Brain microvascular endothelial cell (primary cell): ENCODE measurements around the gene HELZ.

ENCODE experiments used
- DNase-seq: peaks from one replicate; pipeline ENCODE4 v3.0.0-alpha.2; 2020
- H3K27ac ChIP-seq: fragments of 250-450 bp; sonication (Bioruptor Pico); 2 replicates; pipeline ENCODE4 v1.5.1; 2020; ENCODE audit warnings: mild to moderate bottlenecking, moderate library complexity
- H3K27me3 ChIP-seq: fragments of 250-450 bp; sonication (Bioruptor Pico); replicated peaks from 2 replicates; pipeline ENCODE4 v1.5.1; 2020; ENCODE audit warnings: mild to moderate bottlenecking
- H3K36me3 ChIP-seq: fragments of 250-450 bp; sonication (Bioruptor Pico); replicated peaks from 2 replicates; pipeline ENCODE4 v1.5.1; 2020; ENCODE audit warnings: mild to moderate bottlenecking
- H3K4me3 ChIP-seq: 2 replicates; pipeline ENCODE4 v1.5.1; 2011; ENCODE audit warnings: low read depth, mild to moderate bottlenecking, control low read depth, low read length, moderate library complexity
- in situ Hi-C: cut with HindIII; loops from 2 replicates; pipeline ENCODE4 v1.10.0; 2017; ENCODE audit warnings: low sequenced_read_pairs, low pct_ligation_motif_present
- TF ChIP-seq, protein P1 (sequence below): IDR thresholded peaks from 2 replicates; pipeline ENCODE4 v1.5.1; 2011; ENCODE audit warnings: low read depth, mild to moderate bottlenecking, moderate library complexity, low read length, control low read depth, inconsistent platforms; ENCODE audit errors: missing control alignments

The HELZ gene

DNA sequence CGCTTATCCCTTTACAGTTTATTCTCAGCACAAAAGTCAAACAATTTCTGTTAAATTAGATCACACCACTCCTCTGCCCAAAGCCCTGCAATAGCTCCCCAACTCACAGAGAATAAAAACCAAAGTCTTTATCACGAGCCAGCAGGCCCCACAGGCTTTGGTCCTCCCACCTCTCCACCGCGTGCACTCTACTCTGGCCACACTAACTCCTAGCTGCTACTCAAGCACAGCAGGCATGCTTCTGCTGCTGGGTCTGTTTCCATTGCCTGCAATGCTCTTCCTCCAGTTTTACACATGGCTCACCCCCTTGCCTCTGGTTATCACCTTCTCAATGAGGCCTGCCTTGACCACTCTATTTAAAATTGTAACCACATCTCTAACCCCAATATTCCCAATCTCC, 27.6 kb downstream of the HELZ start:
- in situ Hi-C loops, result no loop called here
- H3K36me3 ChIP-seq, result peaks cover 7% of the 10 kb centered on the region

DNA sequence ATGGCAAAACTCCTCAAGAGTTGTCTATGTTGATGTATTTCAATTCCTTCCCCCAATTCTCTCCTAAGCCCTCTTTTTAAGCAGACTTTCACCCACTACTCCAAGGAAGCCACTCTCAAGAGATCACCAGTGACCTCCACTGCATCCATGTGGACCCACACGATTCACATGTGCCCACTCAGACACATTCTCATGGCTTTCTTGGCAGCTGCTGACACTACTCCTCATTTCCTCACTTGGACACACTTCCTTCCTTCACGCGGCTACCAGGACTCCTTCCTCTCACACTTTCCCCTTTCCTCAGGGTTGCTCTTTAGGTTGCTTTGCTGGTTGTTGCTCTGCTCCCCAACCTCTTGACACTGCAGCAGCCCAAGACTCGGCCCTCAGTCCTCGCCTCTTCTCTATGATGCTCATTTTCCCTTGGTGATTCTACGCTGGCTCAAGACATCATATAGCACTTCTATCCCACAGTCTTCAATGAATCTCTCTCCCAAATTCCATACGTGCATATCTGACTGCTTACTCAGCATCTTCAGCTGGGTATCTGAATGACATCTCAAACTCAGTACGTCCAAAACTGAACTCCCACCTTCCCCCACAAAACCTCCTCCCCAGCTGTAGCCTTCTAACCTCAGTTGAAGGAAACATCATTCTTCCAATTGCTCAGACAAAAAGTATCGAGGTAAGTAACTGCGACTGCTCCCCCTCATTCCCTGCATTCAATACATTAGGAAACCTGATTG, 28.2 kb downstream of the HELZ start:
- TF ChIP-seq, protein P1, sequence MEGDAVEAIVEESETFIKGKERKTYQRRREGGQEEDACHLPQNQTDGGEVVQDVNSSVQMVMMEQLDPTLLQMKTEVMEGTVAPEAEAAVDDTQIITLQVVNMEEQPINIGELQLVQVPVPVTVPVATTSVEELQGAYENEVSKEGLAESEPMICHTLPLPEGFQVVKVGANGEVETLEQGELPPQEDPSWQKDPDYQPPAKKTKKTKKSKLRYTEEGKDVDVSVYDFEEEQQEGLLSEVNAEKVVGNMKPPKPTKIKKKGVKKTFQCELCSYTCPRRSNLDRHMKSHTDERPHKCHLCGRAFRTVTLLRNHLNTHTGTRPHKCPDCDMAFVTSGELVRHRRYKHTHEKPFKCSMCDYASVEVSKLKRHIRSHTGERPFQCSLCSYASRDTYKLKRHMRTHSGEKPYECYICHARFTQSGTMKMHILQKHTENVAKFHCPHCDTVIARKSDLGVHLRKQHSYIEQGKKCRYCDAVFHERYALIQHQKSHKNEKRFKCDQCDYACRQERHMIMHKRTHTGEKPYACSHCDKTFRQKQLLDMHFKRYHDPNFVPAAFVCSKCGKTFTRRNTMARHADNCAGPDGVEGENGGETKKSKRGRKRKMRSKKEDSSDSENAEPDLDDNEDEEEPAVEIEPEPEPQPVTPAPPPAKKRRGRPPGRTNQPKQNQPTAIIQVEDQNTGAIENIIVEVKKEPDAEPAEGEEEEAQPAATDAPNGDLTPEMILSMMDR, result no peak
- no peak for DNase-seq
- H3K4me3 ChIP-seq, result no peak overlapping the region
- no peak overlapping the region for H3K27ac ChIP-seq
- H3K27me3 ChIP-seq, result no peaks in the 10 kb centered on the region
- in situ Hi-C loops, result no loop called here
- H3K36me3 ChIP-seq, result peaks cover 7% of the 10 kb centered on the region

More for the DNA sequence above, 27.6 kb downstream of the HELZ start:
- TF ChIP-seq, protein P1, result no peak
- Histone ChIP-seq H3K27me3 (no peaks in the 10 kb centered on the region), H3K4me3 (no peak overlapping the region), H3K27ac (no peak overlapping the region)
- DNase-seq, result no peak

DNA sequence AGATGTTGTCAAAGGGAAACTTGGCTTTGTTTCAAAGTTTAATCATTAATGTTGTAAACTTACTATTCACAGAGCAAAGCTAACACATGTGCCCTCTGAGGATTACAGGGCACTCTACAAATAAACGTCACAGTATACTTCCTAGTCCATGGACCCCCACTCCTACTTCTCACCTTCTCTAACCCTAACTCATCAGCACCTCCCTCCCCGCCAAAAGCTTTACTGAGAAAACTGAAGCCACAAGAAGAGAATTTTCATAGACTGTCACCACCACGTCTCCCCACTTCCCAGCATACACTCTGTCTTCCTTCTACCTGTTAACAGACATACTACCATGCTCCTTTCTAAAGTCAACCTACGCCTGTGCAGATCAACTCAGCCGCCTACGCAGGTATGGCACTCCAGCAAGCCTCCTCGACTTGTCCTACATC, 29.0 kb downstream of the HELZ start:
- H3K27me3 ChIP-seq, result no peaks in the 10 kb centered on the region
- peaks cover 7% of the 10 kb centered on the region for H3K36me3 ChIP-seq
- in situ Hi-C loops, result no loop called here
- DNase-seq, result no peak
- no peak overlapping the region for H3K4me3 ChIP-seq
- H3K27ac ChIP-seq, result no peak overlapping the region
- TF ChIP-seq, protein P1, result no peak

DNA sequence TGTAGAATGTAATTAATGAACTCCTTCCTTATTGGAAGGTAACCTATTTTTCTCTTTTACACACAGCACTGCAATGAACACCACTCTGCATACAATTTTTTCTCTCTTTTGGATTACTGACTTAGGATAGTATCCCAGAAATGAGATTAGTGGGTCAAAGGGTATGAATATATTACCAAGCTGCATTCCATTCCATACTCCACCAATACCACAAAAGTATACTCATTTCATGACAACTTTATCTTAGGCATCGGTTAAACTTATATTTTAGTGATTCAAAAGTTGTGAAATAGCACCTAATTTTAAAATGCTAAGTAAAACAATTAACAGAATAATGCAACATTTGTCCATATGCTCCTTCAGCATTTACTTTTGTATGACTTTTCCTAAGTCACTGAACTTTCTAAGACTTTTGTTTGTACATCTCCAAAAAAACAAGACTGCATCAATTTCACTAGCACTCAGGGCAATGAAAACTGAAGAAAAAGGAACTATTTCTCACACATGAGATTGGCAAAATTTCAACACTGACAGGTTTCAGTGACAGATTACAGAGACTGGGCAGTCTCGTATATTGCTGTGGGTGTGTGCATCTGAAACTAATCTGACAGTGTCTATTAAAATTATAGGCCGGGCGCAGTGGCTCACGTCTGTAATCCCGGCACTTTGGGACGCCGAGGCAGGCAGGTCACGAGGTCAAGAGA, 32.1 kb downstream of the HELZ start:
- Histone ChIP-seq H3K4me3 (no peak overlapping the region), H3K27me3 (no peaks in the 10 kb centered on the region), H3K36me3 (peaks cover 4% of the 10 kb centered on the region), H3K27ac (peak overlapping the region; percentile 5)
- in situ Hi-C loops, result no loop called here
- TF ChIP-seq, protein P1, result no peak
- DNase-seq, result no peak

DNA sequence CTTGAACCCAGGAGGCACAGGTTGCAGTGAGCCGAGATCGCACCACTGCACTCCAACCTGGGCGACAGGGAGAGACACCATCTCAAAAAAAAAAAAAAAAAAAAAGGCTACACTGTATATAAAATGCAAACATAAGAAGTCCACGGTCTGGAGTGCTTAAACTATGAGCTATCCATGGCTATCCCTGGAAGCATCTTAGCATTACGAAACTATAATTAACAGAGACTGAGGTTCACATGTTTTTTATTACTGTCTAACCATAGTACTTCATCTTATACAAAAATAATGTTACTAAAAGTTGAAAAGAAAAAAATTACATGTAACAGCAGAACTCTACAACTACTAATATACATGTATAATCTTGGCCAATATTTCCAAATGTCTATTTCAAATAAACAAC, 32.8 kb downstream of the HELZ start:
- H3K4me3 ChIP-seq, result no peak overlapping the region
- TF ChIP-seq, protein P1, result no peak
- H3K36me3 ChIP-seq, result peaks cover 2% of the 10 kb centered on the region
- DNase-seq, result no peak
- H3K27me3 ChIP-seq, result no peaks in the 10 kb centered on the region
- in situ Hi-C loops, result no loop called here
- H3K27ac ChIP-seq, result no peak overlapping the region
